HG03575 (cell line): ENCODE measurements around the gene CTSK.

ENCODE experiments used
- ATAC-seq: cut with Tn5 transposase; IDR thresholded peaks from one replicate; pipeline ENCODE4 v1.9.1; 2021; ENCODE audit not compliant: unreplicated experiment, insufficient number of reproducible peaks, low FRiP score; ENCODE audit errors: extremely low read depth

CTSK gene

DNA sequence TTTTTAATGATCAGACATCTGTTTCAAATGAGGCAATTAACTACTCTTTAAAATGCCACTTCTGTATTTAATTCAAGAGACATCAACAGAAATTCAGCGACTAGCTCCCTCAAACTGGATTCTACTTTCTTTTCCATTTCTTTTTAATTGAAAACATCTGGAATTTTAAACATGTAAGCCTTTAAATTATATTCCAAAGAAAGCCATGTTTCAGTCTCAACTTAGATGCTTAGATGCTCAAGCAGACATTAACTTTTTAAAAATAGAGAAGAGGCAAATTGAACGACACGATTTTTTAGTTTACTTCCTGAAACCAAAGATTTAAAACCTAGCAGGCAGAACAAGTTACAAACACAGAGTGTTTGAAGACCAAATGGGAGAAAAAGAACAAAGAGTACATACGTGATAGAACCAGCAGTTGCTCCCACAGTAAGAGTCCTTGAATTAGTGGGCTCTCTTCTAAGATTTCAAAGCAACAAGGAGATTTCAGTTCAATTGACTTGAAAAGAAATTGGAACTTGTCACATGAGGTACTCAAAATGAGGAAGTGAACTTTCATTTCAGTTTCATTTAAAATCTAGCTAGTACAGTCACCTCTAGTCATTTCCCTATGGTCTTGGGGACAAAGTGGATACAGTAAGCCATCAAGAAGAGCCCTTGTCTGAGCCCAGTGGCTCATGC, 42.6 kb downstream of the CTSK start, which contains the start of gene CTSS:
TSS of gene CTSS (minus strand) at position 483 of the 681 bp plus-strand sequence. CDS start 1,015 bp downstream, outside the sequence.
- peak; percentile 38 for ATAC-seq

DNA sequence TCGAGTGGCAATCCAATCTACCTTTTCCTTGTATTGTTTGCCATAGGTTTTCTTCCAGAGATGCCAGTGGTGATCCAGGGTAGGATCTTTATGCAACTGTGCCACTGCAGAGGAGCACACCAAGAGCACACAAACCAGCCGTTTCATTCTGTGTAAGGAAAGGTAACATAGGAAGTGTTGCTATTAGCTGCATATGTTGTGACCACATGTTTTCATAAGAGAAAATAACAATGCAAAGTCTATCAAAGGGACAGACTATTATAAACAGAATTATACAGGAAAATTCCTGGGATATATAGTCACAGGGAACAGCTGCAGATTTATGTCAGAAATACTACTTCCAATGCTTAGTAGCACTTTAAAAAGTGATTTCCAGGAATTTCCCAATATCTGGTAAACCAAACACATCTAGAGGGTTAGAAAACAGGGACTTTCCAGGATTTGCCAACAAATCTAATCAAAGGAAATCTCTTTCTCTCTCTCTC, 43.4 kb downstream of the CTSK start:
- no peak for ATAC-seq

DNA sequence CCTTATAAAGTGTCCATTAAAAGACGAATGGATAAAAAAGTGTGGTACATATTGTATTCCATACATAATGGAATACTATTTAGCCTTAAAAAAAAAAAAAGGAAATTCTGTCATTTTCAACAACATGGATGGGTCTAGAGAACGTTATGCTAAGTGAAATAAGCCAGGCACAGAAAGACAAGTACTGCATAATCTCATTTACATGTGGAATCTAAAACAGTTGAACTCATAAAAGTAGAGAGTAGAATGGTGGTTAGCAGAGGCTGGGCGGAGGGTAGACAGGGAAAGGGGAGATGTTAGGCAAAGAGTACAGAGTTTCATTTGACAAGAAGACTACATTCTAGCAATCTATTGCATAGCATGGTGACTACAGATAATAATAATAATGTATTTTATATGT, 45.0 kb downstream of the CTSK start:
- no peak for ATAC-seq

DNA sequence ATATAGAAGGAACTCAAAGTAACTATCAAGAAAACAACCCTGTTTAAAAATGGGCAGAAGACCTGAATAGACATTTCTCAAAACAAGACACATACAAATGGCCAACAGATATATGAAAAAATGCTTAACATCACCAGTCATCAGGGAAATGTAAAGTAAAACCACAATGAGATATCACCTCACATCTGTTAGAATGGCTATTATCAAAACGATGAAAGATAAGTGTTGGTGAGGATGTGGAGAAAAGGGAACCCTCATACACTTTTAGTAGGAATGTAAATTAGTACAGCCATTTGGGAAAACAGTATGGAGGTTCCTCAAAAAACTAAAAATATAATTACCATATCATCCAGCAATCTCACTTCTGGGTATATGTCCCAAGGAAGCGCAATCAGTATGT, 45.5 kb downstream of the CTSK start:
- no peak for ATAC-seq

DNA sequence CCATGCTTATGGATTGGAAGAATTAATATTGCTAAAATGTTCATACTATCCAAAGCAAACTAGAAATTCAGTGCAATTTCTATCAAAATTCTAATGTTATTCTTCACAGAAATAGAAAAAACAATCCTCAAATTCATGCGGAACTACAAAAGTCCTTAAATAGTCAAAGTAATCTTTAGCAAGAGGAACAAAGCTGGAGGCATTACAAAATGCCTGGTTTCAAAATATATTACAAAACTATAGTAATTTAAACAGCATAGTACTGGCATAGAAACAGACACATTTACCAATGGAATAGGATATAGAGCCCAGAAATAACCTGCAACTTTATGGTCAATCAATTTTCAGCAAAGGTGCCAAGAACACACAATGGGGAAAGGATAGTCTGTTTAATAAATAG, 46.3 kb downstream of the CTSK start:
- ATAC-seq = no peak

DNA sequence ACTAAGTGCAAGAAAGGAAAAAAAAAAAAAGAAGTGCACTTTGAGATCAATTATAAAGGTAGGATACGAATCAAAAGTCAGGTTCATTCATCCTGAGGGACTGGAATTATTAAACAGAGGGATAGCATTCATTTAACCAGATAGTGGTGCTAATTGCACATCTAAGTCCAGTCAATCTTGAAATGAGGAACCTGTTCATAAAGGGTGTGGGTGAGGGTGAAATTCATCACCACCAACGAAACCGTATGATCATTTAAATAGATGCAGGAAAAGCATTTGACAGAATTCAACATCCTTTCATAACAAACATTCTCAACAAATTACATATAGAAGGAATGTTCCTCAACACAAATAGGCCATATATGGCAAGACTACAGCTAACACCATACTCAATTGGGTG, 48.0 kb downstream of the CTSK start:
- no peak for ATAC-seq

DNA sequence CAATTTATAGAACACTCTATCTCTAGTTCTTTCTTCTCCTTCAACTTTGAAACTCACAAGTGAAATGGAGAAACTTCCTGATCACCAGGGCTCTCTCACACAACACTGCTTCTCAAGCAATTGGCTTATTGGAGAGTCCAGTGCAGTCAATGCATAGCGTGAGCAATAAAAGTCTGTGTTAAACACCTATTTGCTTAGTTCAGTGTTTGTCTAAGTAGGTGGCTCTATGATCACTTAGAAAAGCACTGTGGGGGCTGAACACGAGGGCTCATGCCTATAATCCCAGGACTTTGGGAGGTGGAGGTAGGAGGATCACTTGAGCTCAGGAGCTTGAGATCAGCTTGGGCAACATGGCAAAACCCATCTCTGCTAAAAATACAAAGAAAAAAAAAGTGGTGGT, 54.6 kb downstream of the CTSK start:
- ATAC-seq = no peak

DNA sequence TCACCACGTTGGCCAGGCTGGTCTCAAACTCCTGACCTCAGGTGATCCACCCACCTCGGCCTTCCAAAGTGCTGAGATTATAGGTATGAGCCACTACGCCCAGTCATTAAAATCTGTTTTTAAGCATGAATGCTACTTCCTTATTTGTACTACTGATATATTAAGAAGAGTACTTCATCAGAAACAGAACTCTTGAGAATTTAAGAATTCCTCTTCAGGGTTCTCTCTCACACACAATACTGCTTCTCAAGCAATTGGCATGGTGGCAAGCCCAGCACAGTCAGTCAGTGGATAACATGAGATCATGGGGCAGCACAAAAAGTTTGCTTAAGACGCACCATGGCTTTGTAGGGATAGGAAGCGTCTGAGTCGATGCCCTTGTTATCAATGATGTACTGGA, 56.6 kb downstream of the CTSK start:
- no peak for ATAC-seq

DNA sequence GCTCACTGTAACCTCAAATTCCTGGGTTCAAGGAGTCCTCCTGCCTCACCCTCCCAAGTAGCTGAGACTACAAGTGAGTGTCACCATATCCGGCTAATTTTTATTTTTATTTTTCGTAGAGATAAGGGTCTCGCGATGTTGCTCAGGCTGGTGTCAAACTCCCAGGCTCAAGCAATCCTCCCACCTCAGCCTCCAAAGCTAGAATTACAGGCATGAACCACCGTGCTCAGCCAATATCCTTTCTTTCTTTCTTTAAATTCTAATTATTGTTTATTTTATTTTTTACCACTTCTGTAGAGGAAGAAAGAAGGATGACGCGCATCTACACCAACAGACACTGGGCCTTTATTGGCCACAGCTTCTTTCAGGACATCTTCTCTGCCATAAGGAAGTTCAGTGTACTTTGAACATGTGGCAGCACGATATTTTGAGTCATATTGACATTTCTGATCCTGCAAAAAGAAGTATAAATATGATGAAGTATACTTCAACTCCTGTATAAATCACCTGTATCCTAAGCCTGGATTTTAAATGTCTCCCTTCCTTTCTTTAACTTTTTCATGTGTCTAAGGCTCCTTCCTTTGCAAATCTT, 58.2 kb downstream of the CTSK start:
- no peak for ATAC-seq

DNA sequence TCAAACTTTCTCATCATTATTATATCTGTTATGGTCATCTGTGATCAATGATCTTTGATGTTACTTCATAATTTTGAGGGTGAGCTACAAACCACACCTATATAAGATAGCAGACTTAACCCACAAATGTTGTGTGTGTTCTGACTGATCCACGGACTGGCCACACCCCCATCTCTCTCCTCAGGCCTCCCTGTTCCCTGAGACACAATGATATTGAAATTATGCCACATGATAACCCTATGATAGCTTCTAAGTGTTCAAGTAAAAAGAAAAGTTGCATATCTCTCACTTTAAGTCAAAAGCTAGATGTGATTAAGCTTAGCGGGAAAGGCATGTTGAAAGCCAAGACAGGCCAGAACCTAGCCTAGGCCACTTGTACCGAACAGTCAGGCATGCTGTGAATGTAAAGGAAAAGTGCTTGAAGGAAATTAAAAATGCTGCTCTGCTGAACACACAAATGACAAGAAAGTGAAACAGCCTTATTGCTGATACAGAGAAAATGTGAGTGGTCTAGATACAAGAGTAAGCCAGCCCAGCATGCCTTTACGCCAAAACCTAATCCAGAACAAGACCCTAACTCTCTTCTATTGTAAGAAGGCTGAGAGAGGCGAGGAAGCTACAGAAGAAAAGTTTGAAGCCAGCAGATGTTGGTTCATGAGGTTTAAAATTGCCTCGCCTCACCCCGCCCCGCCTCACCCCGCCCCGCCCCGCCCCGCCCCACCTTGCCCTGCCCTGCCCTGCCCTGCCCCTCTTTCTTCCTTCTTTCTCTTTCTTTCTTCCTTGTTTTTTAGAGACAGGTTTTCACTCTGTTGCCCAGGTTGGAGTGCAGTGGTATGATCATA, 59.0 kb downstream of the CTSK start:
- ATAC-seq = no peak
